Hippocampal formation (tissue), 2 donors: Measurements from ENCODE around the gene CNDP2.
"Not testable (repeated sequence)": the region's sequence is repeated elsewhere in the genome, so short reads cannot be mapped to it uniquely, and the experiment has no call there.

Source experiments
- DNase-seq, 2 donors: peaks; one replicate each; lab custom pipeline; 2025; lab: John Stamatoyannopoulos, UW

CNDP2 gene

DNA sequence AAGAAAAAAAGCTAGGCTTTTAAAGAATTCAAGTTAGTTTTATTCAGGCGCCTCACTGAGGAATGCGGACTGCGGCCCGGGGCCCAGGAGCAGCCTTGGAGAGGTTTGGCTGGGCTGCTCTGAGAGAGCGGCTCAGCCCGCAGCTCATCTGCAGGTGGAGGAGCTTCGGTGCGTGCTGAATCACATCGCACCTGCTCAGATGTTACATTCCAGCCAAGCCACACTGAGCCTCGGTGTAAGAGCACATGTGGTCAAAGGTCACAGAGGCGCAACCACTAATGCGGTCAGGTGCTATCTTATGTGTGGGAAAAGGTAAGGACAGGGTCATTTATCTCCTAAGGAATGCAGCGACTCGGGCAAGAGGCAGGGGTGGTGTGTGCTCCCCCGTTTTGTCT lies 21.1 kb downstream of the CNDP2 start:
- no peak for DNase-seq

DNA sequence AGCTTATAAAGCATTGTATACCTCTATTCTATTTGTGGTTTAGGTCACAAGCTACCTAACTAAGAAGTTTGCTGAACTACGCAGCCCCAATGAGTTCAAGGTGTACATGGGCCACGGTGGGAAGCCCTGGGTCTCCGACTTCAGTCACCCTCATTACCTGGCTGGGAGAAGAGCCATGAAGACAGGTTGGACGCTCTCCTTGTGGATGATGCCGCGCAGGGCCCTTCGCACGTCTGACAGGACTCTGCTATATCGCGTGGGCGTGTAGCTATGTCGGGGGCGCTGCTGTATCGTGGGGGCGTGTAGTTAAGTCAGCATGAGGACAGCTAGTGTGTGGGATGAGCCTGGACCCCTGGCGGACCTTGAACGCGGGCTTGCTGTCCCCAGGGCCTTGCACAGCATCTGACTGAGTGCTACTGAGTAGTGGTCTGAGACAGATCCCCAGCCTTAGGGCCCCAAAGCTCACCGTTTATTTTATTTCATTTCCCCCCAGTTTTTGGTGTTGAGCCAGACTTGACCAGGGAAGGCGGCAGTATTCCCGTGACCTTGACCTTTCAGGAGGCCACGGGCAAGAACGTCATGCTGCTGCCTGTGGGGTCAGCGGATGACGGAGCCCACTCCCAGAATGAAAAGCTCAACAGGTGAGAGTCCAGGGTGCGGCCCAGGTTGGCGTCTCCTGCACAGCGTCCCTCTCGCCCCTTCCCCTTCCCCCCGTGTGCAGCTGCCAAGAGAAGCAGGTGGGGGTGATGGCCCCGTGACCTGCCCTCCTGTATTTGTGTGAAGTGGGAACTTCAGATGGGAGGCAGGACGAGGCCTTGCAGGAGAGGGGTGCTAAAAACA lies 22.5 kb downstream of the CNDP2 start:
- no peak for DNase-seq

DNA sequence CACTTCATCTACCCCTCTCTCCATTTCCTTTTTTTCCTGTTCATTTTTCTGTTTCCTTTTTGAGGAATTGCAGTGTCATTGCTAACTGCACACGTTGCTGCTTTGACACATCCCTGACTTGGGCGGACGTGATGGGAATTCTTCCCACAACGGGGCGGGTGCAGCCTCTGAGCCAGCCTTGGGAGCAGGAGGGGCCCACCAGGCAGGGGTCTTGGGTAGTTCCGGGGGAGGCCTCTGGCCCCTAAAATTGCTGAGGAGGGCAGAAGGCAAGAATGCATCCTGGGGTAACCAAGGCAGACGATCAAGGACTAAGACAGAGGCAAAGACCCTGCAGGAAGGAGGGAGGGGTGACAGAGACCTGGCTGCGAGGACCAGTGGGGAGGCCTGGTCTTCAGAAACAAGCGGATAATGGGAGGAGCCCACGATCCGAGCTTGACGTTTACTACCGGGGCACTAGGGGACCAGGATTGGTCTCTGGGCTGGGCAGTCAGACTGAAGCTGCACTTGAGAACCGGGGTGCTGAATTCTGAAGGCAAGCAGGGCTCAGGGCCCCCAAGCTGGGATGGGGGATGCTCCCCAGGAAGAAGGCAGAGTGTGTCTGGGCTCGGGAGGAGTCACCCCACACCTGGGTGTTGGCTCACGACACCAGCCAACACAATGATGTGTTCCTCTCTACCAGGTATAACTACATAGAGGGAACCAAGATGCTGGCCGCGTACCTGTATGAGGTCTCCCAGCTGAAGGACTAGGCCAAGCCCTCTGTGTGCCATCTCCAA lies 23.3 kb downstream of the CNDP2 start:
- no peak for DNase-seq

DNA sequence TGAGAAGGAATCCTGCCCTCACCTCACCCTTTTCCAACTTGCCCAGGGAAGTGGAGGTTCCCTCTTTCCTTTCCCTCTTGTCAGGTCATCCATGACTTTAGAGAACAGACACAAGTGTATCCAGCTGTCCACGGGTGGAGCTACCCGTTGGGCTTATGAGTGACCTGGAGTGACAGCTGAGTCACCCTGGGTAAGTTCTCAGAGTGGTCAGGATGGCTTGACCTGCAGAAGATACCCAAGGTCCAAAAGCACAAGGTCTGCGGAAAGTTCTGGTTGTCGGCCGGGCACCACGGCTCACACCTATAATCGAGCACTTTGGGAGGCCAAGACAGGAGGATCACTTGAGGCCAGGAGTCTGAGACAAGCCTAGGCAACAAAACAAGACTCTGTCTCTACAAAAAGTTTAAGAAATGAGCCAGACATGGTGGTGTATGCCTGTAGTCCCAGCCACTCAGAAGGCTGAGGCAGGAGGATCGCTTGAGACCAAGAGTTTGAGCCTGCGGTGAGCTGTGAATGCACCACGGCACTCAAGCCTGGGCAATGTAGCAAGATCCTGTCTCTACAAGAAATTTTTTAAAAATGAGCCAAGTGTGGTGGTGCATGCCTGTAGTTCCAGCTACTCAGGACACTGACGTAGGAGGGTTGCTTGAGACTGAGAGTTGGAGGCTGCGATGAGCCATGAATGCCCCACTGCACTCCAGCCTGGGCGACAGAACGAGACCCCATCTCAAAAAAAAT lies 24.1 kb downstream of the CNDP2 start:
- DNase-seq = no peak

DNA sequence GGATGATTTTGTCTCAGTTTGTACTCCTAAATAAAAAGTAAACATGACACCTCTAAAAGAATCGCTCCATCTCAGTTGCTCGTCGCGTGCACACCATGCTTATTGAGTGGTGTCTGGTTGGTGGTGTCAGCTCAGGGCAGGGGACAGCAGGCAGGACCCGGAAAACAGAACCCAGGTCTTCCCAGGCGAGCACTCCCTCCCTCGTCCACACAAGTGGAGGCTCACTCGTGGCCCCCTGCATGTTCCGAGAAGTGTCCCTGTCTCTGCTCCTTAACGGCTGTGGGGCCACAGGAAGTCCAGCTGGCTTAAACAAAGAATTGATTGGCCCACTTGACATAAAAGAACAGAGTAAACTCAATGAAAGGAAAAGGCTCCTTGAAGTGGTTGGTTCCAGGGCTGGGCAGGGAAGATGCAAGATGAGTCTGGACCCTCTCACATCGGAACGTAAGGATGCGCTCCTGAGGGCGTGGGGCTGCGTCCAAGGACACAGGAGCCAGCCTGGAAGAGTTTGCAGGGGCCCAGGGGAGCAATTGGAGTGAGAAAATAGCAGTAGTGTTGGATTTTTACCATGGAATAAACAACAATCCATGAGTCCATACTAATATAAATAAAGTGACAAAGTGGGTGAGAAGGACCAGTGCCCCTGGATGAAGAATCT lies 25.0 kb downstream of the CNDP2 start:
- DNase-seq = no peak

DNA sequence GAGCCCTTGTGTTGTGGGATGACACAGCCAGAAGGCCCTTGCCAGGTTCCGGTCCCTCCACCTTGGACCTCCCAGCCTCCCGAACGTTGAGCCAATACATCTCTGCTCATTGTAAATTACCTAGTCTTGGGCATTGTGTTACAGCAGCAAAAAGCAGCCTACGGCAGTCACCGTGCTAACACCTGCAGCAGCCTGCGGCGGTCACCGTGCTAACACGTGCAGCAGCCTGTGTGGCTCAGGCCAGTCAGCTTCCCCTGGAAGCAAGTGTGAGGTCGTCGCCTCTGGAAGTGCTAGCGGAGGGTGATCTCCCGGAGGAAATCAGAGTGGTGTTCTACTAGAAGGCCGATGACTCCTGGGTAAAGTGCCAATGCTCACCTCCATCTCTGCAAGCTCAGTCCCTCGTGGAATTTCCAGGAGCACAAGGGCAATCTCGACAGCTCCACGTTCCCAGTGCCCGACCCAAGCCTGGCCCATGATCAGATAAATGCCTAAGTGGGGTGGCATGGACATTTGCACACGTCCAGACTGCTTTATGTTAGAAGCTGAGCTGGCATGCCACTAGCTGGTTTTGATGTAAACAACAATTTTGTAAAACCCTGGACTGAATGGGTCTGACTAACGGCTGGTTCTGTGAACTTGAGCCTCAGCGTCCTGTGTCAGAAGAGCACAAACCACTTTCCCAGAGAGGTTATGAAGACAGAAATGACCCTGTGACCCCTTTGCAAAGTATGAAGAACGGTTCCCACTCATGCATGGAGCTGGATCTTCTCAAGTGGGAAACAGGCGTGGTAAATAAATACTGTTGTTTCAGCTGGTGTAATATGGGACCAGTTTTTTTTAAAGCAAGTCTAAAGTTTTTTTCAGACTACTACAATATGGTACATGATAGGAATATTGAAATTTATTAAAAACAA lies 26.7 kb downstream of the CNDP2 start:
- no peak for DNase-seq

DNA sequence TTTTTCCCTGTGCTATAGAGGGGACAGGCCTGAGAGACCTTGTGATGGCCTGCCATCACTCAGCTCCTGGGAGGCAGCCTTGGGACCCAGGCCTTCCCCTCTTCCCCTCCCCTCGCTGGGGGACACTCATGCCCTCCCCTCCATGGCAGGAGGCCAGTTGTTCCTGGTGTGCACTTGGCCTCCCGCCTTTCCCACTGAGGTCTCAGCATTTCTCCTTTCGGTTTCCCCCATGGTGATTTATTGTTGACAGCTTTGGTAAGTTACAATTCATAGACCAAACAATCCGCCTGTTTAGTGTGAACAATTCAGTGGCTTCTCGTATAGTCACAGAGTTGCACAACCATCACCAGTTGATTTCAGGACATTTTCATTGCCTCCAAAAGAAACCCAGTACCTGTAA lies 27.9 kb downstream of the CNDP2 start:
- DNase-seq = no peak

DNA sequence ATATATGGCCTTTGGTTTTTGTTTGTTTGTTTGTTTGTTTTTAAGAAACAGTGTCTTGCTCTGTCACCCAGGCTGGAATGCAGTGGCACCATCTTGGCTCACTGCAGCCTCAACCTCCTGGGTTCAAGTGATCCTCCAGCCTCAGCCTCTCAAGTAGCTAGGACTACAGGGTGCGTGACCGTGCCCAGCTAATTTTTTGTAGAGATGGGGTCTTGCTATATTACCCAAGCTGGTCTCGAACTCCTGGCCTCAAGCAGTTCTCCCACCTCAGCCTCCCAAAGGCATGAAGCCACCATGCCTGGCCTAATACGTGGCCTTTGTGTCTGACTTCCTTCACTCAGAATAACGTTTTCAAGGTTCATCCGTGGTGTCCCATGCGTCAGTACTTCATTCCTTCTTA lies 28.8 kb downstream of the CNDP2 start:
- not testable (repeated sequence) for DNase-seq

DNA sequence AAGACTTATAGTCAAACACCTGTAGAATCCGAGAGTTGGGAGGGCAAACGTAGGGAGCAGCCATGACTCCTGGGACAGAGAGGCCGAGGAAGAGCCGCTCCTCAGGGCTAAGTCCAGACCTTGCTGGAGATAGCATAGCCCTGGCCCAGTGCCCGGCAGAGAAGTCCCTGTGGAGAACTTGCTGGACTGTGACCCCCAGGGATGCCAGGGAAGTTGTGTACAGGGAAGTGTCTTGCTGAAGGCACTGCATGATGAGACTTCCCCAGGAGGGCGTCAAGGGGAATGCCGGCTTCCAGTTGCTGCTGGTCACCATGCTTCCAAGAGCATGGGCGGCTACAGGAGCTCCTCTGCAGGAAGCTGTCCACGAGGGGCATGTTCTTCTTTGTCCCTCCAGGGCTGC lies 29.6 kb downstream of the CNDP2 start:
- no peak for DNase-seq

DNA sequence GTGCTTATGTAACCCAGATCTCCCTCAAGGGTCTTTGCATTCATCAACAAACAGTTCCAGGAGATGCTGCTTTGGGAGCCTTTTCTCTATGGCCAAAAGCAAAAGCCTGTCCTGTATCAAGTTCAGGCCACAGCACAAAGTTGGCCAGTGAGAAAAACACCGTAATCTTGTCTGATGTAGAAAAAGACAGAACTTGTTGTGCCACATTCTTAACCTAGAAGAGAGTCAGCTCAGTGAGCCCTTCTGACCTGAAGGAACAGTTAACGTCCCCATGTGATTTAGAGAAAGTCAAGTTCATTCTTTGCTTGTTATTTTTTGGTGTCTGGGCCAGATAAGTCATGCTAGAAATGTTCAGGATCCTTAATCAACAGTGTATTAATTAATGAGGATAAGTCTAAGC lies 30.3 kb downstream of the CNDP2 start:
- no peak for DNase-seq

DNA sequence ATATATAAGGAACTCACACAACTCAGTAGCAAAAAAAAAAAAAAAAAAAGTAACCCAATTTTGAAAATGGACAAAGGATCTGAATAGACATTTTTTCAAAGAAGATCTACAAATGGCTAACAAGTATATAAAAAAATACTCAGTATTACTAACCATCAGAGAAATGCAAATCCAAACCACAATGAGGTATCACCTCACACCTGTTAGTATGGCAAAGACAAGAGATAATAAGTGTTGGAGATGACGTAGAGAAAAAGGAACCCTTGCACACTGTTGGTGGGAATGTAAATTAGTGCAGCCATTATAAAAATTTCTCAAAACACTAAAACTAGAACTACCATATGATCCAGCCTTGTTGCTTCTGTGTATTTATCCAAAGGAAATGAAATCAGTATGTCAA lies 32.3 kb downstream of the CNDP2 start:
- DNase-seq = no peak

DNA sequence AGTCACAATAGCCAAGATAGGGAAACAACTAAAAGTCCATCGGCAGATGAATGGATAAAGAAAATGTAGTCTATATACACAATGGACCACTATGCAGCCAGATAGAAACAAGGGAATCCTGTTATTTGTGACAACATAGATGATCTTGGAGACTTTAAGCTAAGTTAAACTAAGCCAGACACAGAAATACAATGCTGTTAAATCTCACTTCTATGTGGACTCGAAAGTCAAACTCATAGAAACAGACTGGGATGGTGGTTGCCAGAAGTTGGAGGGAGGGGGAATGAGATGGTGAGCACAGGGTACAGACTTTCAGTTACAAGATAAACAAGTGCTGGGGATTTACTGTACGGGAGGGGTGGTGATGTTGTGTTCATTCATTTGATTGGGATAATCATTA lies 32.8 kb downstream of the CNDP2 start:
- DNase-seq = peak in 1 of 2 donors; percentile 57

DNA sequence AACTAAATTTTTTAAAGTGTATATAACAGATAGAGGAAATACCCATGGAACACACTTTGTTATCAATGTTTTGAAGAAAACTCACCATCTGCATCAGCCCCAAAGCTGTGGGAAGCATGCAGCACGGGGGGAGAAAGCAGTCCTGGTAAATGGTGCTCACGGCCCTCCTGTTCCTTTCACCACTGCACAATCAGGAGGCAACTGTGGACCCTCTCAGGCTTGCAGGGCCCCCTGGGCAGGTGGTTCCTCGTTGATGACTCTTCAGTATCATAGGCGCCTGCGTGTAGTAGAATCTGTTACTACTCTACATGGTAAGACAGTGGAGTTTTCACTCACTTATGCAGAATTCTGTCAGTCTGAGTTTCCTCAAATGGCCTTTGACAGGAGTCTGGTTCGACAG lies 33.2 kb downstream of the CNDP2 start:
- no peak for DNase-seq

DNA sequence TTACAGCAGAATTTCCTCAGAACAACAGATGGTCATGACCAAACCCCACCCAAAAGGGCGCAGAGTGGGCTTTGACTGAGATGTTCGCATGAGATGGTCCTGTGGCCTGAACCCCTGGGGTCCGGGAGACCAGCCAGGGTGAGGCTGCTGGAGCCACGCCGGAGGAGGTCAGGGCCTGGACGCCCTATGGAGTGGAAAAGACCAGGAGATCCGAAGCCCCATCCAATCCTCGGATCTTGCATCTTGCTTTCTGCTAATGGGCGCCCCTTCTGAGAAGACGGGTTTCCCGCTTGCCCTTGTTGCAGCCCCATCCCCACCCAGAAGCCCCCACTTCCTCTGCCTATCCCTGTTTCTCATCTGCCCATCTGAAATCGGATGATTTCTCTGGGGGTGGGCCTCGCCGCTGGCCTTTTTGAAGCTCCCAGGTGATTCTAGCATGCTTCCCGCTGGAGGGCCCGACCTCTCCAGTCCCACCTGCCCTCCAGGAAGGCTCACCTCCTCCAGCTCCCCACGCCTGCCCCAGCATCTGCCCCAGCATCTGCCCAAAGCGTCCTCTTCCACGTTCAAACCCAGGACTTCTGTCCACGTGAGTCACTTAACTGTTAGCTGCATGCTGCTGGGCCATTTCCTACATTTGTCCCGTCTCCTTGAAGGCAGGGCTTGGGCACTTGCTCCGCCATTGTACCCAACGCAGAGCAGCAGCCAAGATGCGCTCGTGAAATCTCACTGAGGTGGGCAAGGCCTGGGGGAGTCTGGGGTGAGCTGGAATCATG lies 33.8 kb downstream of the CNDP2 start:
- DNase-seq = no peak

DNA sequence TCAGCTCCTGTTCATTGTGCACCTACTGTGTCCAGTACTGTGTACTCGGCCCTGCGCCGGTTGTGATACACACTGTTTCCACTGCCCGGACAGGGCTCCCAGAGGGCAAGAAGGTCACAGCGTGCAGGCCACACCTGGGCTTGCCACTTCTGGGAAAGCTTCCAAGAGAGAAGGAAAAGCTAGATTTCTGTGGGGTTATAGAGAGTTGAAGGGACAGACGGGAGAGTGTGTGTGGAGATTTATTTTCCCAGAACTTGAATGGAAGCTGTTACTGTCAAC lies 34.4 kb downstream of the CNDP2 start:
- no peak for DNase-seq

DNA sequence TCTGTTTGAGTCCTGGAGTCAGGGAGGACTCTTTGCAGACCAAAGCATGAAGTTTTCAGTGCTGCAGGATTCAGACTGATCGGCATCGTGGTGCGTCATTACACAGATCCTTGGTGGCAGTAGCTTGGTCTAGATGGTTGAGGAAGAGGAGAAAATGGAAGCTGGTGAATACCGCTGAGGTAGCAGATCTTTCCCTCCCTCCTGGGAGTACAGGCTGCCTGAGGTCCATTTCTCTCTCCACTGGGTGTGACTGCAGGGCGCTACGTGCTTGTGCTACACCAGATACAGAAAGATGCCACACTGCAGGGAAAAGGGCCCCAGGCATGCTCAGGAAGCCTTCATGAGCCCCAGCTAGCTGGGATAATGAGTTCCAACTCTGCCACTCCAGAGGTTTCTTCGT lies 34.9 kb downstream of the CNDP2 start:
- no peak for DNase-seq

DNA sequence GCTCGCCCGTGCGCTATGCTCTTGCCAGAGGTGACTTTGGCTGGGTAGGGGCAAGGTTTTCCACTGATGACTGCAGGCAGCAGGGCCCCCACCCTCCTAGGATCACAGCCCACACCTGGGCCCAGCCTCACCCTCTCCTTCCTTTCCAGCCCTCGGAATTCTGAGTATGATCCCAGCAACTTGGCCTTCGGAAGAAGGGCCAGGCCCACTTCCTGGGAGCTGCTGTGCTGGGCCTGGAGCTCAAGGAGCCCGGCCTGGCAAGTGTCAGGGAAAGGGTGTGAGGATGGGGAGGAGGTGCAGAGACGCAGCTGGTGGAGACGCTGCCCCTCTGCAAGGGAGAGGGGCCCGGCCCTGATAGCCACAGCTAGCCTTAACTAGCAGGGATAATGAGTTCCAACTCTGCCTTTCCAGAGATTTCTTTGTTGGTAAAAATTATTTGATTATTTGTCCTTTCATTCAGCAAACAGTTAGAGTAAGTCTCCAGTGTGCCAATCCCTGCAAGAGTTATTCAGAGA lies 36.4 kb downstream of the CNDP2 start:
- DNase-seq = no peak

DNA sequence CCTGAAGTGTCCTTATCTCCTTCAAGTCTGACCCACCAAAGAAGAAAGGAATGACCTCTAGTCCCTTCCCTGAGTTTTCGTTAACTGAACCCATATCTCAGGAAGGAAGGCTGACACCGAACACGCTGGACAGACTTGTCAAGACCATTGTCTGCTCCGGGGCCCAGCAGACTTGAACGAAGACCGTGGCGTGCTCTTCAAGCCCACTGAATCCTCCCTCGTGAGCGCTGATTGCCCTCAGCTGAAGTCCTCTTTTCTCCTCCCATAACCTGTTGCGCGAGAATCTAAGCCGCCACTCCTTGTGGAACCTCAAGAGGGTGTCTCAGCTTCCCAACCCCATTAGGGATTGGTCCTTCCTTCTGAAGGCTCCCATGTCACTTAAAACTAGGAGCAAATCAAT lies 37.5 kb downstream of the CNDP2 start:
- DNase-seq = no peak

DNA sequence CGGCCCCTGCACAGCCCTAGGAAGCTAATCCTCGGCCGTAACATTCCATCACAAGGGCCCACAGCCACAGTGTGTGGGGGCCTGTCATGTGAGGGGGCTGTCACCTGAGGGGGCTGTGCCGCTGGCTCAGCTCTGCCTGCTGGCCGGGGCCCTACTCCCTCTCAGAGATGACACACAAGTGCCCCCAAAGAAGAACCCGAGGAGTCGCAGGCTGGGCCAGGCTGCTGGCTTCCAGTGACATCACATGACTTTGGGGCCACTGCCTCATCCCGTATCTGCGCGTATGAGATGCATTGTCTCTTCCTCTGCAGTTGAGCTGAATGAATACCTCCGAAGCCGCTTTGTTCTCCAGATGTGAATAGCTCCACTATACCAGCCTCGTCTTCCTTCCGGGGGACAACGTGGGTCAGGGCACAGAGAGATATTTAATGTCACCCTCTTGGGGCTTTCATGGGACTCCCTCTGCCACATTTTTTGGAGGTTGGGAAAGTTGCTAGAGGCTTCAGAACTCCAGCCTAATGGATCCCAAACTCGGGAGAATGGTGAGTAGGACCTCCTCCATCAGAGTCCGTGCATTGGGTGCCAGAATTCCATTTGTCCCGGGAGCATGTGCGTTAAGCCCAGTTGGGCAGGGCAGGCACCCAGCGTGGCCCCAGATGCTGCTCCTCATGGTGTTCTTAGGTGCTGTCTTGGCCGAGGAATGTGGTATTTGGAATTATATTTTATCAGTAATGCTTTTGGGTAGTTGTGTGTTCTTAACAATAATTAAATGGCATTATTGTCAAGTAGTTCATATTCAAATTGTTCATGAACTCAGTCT lies 38.2 kb downstream of the CNDP2 start, which contains the start of gene CNDP1:
Gene CNDP1 (plus strand): TSS at position 351 of the 820 bp plus-strand sequence. CDS start 168 bp downstream, at position 519.
- peak; percentile 69 to 82 for DNase-seq
